Suprapubic skin (tissue), 4 donors: ENCODE measurements around the gene MMP24.

Experiments
- EP300 ChIP-seq: sonication (generic); formaldehyde crosslinking; IDR thresholded peaks from one replicate; pipeline ENCODE4 v1.6.1; 2017; ENCODE audit warnings: antibody characterized with exemption
- POLR2A ChIP-seq, 2 donors: fragments of 450-650 bp; IDR thresholded peaks; one replicate each; pipeline ENCODE4 v1.6.1; 2017; ENCODE audit warnings: antibody characterized with exemption in 2 of 2, mild to moderate bottlenecking in 2 of 2, moderate library complexity in 2 of 2
- POLR2AphosphoS5 ChIP-seq, 3 donors: sonication (generic); formaldehyde crosslinking; IDR thresholded peaks; one replicate each; pipeline ENCODE4 v1.6.1; 2017; ENCODE audit warnings: antibody characterized with exemption in 3 of 3

GRCh38 chr20:35281506-35282101 is 55.1 kb downstream of the MMP24 start:
- no peak for TF ChIP-seq POLR2A (IDR thresholded peaks at IDR 0.05)
- TF ChIP-seq EP300 = no peak
- no peak for TF ChIP-seq POLR2AphosphoS5 (IDR thresholded peaks at IDR 0.05)
